Mesendoderm (in vitro differentiated cells): ENCODE data around the gene CAMTA2.
A peak's percentile ranks its signal among the peaks of the same experiment; 100 is the strongest.

ENCODE experiments used
- DNase-seq: peaks from one replicate; pipeline ENCODE4 v3.0.0; 2013
- H2AK5ac ChIP-seq: 2 replicates; pipeline ENCODE4 v1.6.1; 2013; ENCODE audit warnings: low read length, inconsistent platforms
- H2BK120ac ChIP-seq: 2 replicates; pipeline ENCODE4 v1.6.1; 2013; ENCODE audit warnings: low read depth, mild to moderate bottlenecking, low read length, moderate library complexity, mixed read lengths
- H2BK15ac ChIP-seq: replicated peaks from 2 replicates; pipeline ENCODE4 v1.6.1; 2013; ENCODE audit warnings: low read depth, mild to moderate bottlenecking, moderate library complexity
- H2BK5ac ChIP-seq: 2 replicates; pipeline ENCODE4 v1.6.1; 2013; ENCODE audit warnings: low read length, inconsistent platforms
- H3K18ac ChIP-seq: 2 replicates; pipeline ENCODE4 v1.6.1; 2013; ENCODE audit warnings: mild to moderate bottlenecking, low read length, mixed read lengths
- H3K23ac ChIP-seq: one replicate; pipeline ENCODE4 v1.6.1; 2013; ENCODE audit warnings: low read length
- H3K27ac ChIP-seq: 2 replicates; pipeline ENCODE4 v1.5.1; 2013; ENCODE audit warnings: low read depth, mild to moderate bottlenecking, inconsistent platforms, low read length, moderate library complexity
- H3K27me3 ChIP-seq: 2 replicates; pipeline ENCODE4 v1.6.1; 2013; ENCODE audit warnings: low read length, control low read depth, mild to moderate bottlenecking, inconsistent platforms; ENCODE audit not compliant: insufficient read depth, poor library complexity
- H3K36me3 ChIP-seq: 2 replicates; pipeline ENCODE4 v1.6.1; 2013; ENCODE audit warnings: low read length, inconsistent platforms; ENCODE audit not compliant: control insufficient read depth, insufficient read depth
- H3K4ac ChIP-seq: one replicate; pipeline ENCODE4 v1.6.1; 2013; ENCODE audit warnings: low read depth, mild to moderate bottlenecking, low read length, moderate library complexity
- H3K4me1 ChIP-seq: 2 replicates; pipeline ENCODE4 v1.6.1; 2013; ENCODE audit warnings: low read depth, low read length, inconsistent platforms; ENCODE audit not compliant: control insufficient read depth
- H3K4me2 ChIP-seq: 2 replicates; pipeline ENCODE4 v1.6.1; 2013; ENCODE audit warnings: low read length
- H3K4me3 ChIP-seq: 2 replicates; pipeline ENCODE4 v1.5.1; 2013; ENCODE audit warnings: mild to moderate bottlenecking, low read length
- H3K56ac ChIP-seq: one replicate; pipeline ENCODE4 v1.6.1; 2013; ENCODE audit warnings: low read length
- H3K79me1 ChIP-seq: 2 replicates; pipeline ENCODE4 v1.6.1; 2013; ENCODE audit warnings: low read length, inconsistent platforms
- H3K79me2 ChIP-seq: 2 replicates; pipeline ENCODE4 v1.6.1; 2013; ENCODE audit warnings: mild to moderate bottlenecking, low read length; ENCODE audit not compliant: control insufficient read depth, insufficient read depth
- H3K9ac ChIP-seq: 2 replicates; pipeline ENCODE4 v1.6.1; 2013; ENCODE audit warnings: low read length, inconsistent platforms
- H4K5ac ChIP-seq: one replicate; pipeline ENCODE4 v1.6.1; 2013; ENCODE audit warnings: low read length
- H4K8ac ChIP-seq: one replicate; pipeline ENCODE4 v1.6.1; 2013; ENCODE audit warnings: low read depth, mild to moderate bottlenecking, control low read depth, low read length, moderate library complexity
- WGBS: extraction: QIAGEN DNeasy Blood & Tissue Kit; methylation state at CpG from one replicate; pipeline ENCODE4 v1.1.7; 2013; ENCODE audit warnings: low lambda C conversion rate, missing lambda C conversion rate; ENCODE audit not compliant: insufficient coverage; ENCODE audit errors: extremely low coverage; 5-methylcytosine and 5-hydroxymethylcytosine counted together

CAMTA2 gene

DNA sequence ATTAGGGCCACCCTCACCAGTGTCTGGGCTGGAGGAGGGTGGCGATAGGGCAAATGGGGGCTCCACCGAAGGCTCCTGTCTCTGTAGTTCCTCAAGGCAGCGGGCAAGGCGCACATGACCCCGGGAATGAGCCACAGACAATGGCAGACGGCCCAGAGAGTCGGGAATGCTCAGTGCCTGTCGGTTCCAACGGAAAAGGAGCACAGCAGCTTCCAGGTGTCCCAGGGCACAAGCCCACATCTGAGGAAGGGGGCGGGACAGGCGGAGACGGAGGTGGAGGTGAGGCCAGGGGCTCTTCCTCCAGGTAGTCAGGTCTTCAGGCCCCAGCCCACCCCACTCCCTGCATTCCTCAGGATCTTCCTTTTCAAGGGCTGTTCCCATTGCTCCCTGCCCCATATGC is 14.7 kb downstream of the CAMTA2 start:
- Histone ChIP-seq H3K79me1 (peaks cover 6% of the 10 kb centered on the region), H3K4me1 (peaks cover 2% of the 10 kb centered on the region), H4K5ac (no peak overlapping the region)

DNA sequence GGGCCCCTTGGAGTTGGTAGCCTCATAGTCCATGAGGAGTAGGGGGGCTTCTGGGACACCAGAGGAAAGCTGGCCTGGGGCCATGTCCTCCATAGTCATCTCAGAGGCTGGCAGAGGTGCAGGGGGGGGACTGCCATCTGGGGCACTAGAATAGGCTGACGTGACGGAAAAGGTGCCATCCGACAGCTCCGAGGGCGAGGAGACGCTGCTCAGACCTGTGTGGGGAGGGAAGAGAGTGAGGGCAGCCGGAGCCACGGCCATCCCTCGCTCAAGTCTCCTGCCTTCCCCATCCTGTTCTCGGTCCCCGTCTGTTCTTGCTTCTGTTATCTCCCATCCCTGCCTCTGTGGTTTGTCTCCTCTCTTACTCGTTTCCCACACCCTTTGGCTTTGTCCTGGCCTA is 15.2 kb downstream of the CAMTA2 start:
- Histone ChIP-seq H3K27ac (no peak overlapping the region), H2AK5ac (no peak overlapping the region), H3K56ac (peak overlapping the region; percentile 10), H2BK15ac (no peak overlapping the region), H3K4me1 (peaks cover 2% of the 10 kb centered on the region), H3K27me3 (no peaks in the 10 kb centered on the region), H3K79me1 (peaks cover 6% of the 10 kb centered on the region), H4K5ac (no peak overlapping the region), H3K18ac (no peak overlapping the region), H4K8ac (no peak overlapping the region), H3K23ac (no peak overlapping the region), H3K4me3 (no peak overlapping the region), H2BK5ac (no peak overlapping the region), H2BK120ac (no peak overlapping the region), H3K4ac (no peak overlapping the region), H3K4me2 (no peak overlapping the region), H3K36me3 (no peaks in the 10 kb centered on the region), H3K9ac (no peak overlapping the region), H3K79me2 (peaks cover 3% of the 10 kb centered on the region)
- DNase-seq = no peak
- no CpG with 5 or more reads among the region's 12 CpGs for WGBS

More for the DNA sequence above, 14.7 kb downstream of the CAMTA2 start:
- Histone ChIP-seq H3K4ac (no peak overlapping the region), H3K9ac (no peak overlapping the region), H3K18ac (no peak overlapping the region), H3K79me2 (peaks cover 3% of the 10 kb centered on the region), H4K8ac (no peak overlapping the region), H3K4me2 (no peak overlapping the region), H3K23ac (no peak overlapping the region), H2BK120ac (no peak overlapping the region), H3K27ac (no peak overlapping the region), H2BK15ac (no peak overlapping the region), H3K4me3 (no peak overlapping the region), H3K56ac (peak overlapping the region; percentile 10), H2BK5ac (no peak overlapping the region), H3K36me3 (no peaks in the 10 kb centered on the region), H2AK5ac (no peak overlapping the region), H3K27me3 (no peaks in the 10 kb centered on the region)
- no CpG with 5 or more reads among the region's 12 CpGs for WGBS
- DNase-seq = no peak

DNA sequence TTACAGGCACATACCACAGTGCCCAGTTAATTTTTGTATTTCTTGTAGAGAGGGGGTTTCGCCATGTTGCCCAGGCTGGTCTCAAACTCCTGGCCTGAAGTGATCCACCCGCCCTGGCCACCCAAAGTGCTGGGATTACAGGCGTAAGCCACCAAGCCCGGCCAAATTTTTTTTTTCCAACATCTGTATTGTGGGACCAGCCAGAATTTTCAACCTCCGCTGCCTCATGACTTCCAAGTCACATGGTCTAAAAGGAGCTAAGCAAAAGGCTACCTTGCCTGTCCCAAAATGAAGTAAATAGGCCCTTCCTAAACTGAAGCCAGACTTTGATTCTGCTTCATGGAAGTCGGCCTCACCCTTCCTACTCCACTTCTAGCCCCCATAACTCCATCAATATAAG is 15.6 kb downstream of the CAMTA2 start:
- H3K4me3 ChIP-seq = no peak overlapping the region
- no peak overlapping the region for H3K27ac ChIP-seq
- no peak overlapping the region for H4K8ac ChIP-seq
- H3K79me2 ChIP-seq = peaks cover 3% of the 10 kb centered on the region
- no peaks in the 10 kb centered on the region for H3K36me3 ChIP-seq
- no peak overlapping the region for H3K56ac ChIP-seq
- no peak for DNase-seq
- H3K27me3 ChIP-seq = no peaks in the 10 kb centered on the region
- no peak overlapping the region for H3K4ac ChIP-seq
- H2BK120ac ChIP-seq = no peak overlapping the region
- H2BK5ac ChIP-seq = no peak overlapping the region
- no peak overlapping the region for H3K18ac ChIP-seq
- no CpG with 5 or more reads among the region's 6 CpGs for WGBS
- H3K79me1 ChIP-seq = peaks cover 6% of the 10 kb centered on the region
- no peak overlapping the region for H4K5ac ChIP-seq
- no peak overlapping the region for H3K9ac ChIP-seq
- peaks cover 2% of the 10 kb centered on the region for H3K4me1 ChIP-seq
- no peak overlapping the region for H2BK15ac ChIP-seq
- H3K4me2 ChIP-seq = no peak overlapping the region
- no peak overlapping the region for H3K23ac ChIP-seq
- H2AK5ac ChIP-seq = no peak overlapping the region

DNA sequence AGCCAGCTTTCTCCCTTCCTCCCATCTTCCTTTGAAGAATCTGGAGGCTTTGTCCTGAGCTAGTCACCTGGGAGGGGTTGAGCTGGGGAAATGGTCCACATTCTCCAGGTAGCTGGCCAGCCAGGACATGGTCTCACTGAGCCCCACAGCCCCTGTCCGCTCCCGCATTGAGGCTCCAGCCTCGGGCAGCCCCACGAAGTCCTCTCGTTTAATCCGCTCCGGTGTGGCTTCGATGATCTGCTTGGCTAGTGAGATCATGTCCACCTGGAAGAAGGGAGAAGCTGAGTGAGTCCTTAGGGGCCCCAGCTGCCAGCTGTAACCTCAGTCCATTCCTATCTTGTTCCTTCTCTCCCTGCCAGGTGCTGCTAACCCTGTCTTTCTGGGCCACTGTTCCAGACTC is 17.2 kb downstream of the CAMTA2 start:
- Histone ChIP-seq H3K27me3 (no peaks in the 10 kb centered on the region), H3K23ac (no peak overlapping the region), H2AK5ac (no peak overlapping the region), H2BK15ac (no peak overlapping the region), H3K9ac (no peak overlapping the region), H3K4me1 (peaks cover 4% of the 10 kb centered on the region), H2BK5ac (no peak overlapping the region), H4K5ac (no peak overlapping the region), H2BK120ac (no peak overlapping the region), H3K4me3 (no peak overlapping the region), H3K4ac (no peak overlapping the region), H3K79me2 (peaks cover 6% of the 10 kb centered on the region), H3K27ac (no peak overlapping the region), H3K36me3 (no peaks in the 10 kb centered on the region), H4K8ac (no peak overlapping the region), H3K4me2 (no peak overlapping the region), H3K79me1 (peaks cover 8% of the 10 kb centered on the region), H3K18ac (no peak overlapping the region), H3K56ac (no peak overlapping the region)
- no peak for DNase-seq
- WGBS = no CpG with 5 or more reads among the region's 8 CpGs

DNA sequence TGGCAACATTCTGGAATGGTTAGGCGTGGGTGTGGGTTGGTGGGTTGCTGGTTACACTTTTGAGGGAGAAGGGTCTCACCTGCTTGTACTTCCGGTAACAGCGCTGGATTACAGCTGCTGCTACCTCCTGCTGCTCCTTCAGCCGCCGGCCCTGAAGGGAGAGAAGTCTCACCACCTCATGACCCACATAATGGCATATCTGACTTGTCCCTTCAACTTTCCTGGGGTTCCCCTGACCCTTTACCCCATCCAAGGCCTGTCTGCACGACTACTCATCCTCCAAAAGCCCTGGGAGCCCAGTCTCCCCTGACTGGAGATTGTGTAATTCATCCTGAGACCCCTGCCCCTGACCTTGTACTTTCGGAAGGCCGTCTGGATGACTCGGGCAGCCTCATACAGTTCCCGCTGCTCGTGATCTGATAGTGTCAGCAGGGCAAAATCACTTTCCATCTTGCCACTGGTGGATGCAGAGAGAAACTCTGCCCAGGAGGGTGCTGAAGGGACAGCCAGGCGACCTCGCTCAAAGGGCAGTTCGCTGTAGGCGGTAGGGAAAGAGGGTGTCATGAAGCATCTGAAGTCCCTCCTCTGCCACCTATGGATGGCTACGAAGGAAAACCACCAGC is 17.8 kb downstream of the CAMTA2 start:
- Histone ChIP-seq H3K4ac (no peak overlapping the region), H2BK15ac (no peak overlapping the region), H3K27ac (no peak overlapping the region), H3K4me1 (peaks cover 4% of the 10 kb centered on the region), H4K5ac (no peak overlapping the region), H3K79me2 (peaks cover 6% of the 10 kb centered on the region), H3K9ac (peak overlapping the region; percentile 76), H2BK5ac (no peak overlapping the region), H3K79me1 (peaks cover 10% of the 10 kb centered on the region), H3K4me3 (no peak overlapping the region), H4K8ac (no peak overlapping the region), H3K4me2 (peak overlapping the region; percentile 18), H2BK120ac (no peak overlapping the region), H3K36me3 (no peaks in the 10 kb centered on the region), H3K56ac (peak overlapping the region; percentile 99), H3K18ac (no peak overlapping the region), H3K27me3 (no peaks in the 10 kb centered on the region), H2AK5ac (peak overlapping the region; percentile 0), H3K23ac (peak overlapping the region; percentile 48)
- DNase-seq = peak; percentile 56
- no CpG with 5 or more reads among the region's 16 CpGs for WGBS

DNA sequence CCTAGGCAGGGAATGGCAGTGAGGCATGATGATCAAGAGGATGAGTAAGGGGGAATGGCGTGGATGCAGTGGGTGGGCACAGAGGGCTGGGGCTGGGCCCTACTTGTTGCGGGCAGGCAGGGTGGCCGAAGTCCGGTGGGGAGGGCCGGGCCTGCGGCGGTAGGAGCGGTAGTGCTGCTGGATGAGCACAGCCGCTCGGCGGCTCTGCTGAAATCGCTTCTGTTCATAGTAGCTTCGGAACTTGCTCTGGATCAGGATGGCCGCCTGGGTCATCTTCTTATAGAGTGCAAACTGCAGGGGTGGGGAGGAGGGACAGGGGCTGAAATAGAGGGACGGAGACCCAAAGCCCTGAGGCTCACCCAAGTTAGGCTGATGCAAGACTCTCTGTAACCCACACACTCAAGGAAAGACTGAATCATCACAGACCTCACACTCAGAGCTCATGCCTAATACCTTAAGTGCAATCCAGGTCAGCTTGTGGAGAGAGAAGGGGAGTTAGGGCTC is 18.4 kb downstream of the CAMTA2 start:
- peak overlapping the region; percentile 75 for H3K4ac ChIP-seq
- peak overlapping the region; percentile 91 for H3K4me2 ChIP-seq
- WGBS = no CpG with 5 or more reads among the region's 15 CpGs
- DNase-seq = peak; percentile 90
- peaks cover 10% of the 10 kb centered on the region for H3K79me1 ChIP-seq
- H3K36me3 ChIP-seq = no peaks in the 10 kb centered on the region
- peak overlapping the region; percentile 90 for H2AK5ac ChIP-seq
- H3K56ac ChIP-seq = peak overlapping the region; percentile 99
- no peak overlapping the region for H2BK120ac ChIP-seq
- no peak overlapping the region for H3K23ac ChIP-seq
- no peaks in the 10 kb centered on the region for H3K27me3 ChIP-seq
- peak overlapping the region; percentile 76 for H3K9ac ChIP-seq
- peak overlapping the region; percentile 83 for H3K4me3 ChIP-seq
- no peak overlapping the region for H2BK15ac ChIP-seq
- H3K4me1 ChIP-seq = peaks cover 4% of the 10 kb centered on the region
- H3K18ac ChIP-seq = peak overlapping the region; percentile 82
- H3K79me2 ChIP-seq = peaks cover 6% of the 10 kb centered on the region
- H4K5ac ChIP-seq = no peak overlapping the region
- H4K8ac ChIP-seq = no peak overlapping the region
- H2BK5ac ChIP-seq = no peak overlapping the region
- H3K27ac ChIP-seq = peak overlapping the region; percentile 58
